HepG2 (cell line): ENCODE measurements around the gene TXNIP. TPM values are rescaled to one million over a fixed set of nuclear protein-coding genes. Genes with fewer than 3 reads are reported as not detected.

ENCODE experiments used
- DRAP1 ChIP-seq: IDR thresholded peaks from 2 replicates; pipeline ENCODE4 v1.6.1; 2016; ENCODE audit warnings: missing genetic modification reagents, missing compliant biosample characterization
- ETV5 ChIP-seq: IDR thresholded peaks from 2 replicates; pipeline ENCODE4 v1.6.1; 2018; ENCODE audit warnings: missing biosample characterization, missing genetic modification reagents, inconsistent platforms, borderline replicate concordance
- FLYWCH1 ChIP-seq: sonication (generic); formaldehyde crosslinking; IDR thresholded peaks from 2 replicates; pipeline ENCODE4 v1.8.1; 2023; ENCODE audit warnings: mild to moderate bottlenecking, missing genetic modification reagents
- GATA4 ChIP-seq: sonication (generic); IDR thresholded peaks from 2 replicates; pipeline ENCODE4 v1.6.1; 2016; ENCODE audit warnings: antibody characterized with exemption, low read depth, borderline replicate concordance
- MED1 ChIP-seq: sonication (generic); formaldehyde crosslinking; IDR thresholded peaks from 2 replicates; pipeline ENCODE4 v1.4.0; 2020; ENCODE audit warnings: missing genetic modification reagents
- MEIS2 ChIP-seq: sonication (generic); formaldehyde crosslinking; IDR thresholded peaks from 2 replicates; pipeline ENCODE4 v1.9.0; 2021; ENCODE audit warnings: mild to moderate bottlenecking, missing genetic modification reagents
- NFKBIZ ChIP-seq: IDR thresholded peaks from 2 replicates; pipeline ENCODE4 v1.6.1; 2018; ENCODE audit warnings: missing genetic modification reagents, missing compliant biosample characterization
- PHF20 ChIP-seq: sonication (generic); formaldehyde crosslinking; IDR thresholded peaks from 2 replicates; pipeline ENCODE4 v1.5.0; 2020; ENCODE audit warnings: mild to moderate bottlenecking, missing genetic modification reagents
- SMAD9 ChIP-seq: sonication (generic); formaldehyde crosslinking; IDR thresholded peaks from 2 replicates; pipeline ENCODE4 v1.5.1; 2020; ENCODE audit warnings: mild to moderate bottlenecking, missing genetic modification reagents
- SYNCRIP ChIP-seq: fragments of 200-400 bp; formaldehyde crosslinking; IDR thresholded peaks from 2 replicates; pipeline ENCODE4 v1.6.1; 2018; ENCODE audit warnings: mild to moderate bottlenecking, low read depth, low read length; ENCODE audit not compliant: insufficient read depth
- TBL1XR1 ChIP-seq: fragments of 150-350 bp; IDR thresholded peaks from 2 replicates; pipeline ENCODE4 v1.6.1; 2014; ENCODE audit warnings: borderline replicate concordance, low read length; ENCODE audit not compliant: partially characterized antibody
- ZBTB8A ChIP-seq: sonication (generic); formaldehyde crosslinking; IDR thresholded peaks from 2 replicates; pipeline ENCODE4 v1.4.0; 2020; ENCODE audit warnings: mild to moderate bottlenecking, low read depth, missing genetic modification reagents, borderline replicate concordance
- ZNF143 ChIP-seq: sonication (generic); formaldehyde crosslinking; IDR thresholded peaks from 2 replicates; pipeline ENCODE4 v1.4.0; 2020; ENCODE audit warnings: missing genetic modification reagents
- ZNF234 ChIP-seq: sonication (generic); formaldehyde crosslinking; conservative IDR thresholded peaks from 2 replicates; pipeline ENCODE4 v1.5.1; 2020; ENCODE audit warnings: mild to moderate bottlenecking, missing genetic modification reagents
- ZNF501 ChIP-seq: sonication (generic); formaldehyde crosslinking; IDR thresholded peaks from 2 replicates; pipeline ENCODE4 v1.5.1; 2020; ENCODE audit warnings: mild to moderate bottlenecking, moderate library complexity, missing genetic modification reagents
- ZNF7 ChIP-seq: IDR thresholded peaks from 2 replicates; pipeline ENCODE4 v1.6.1; 2016; ENCODE audit warnings: missing biosample characterization, missing genetic modification reagents
- polyA plus RNA-seq, 8 experiments: library from polyadenylated mRNA; depleted of rRNA in 3 of 8; stranded (reverse) in 7 of 8; unstranded in 1 of 8; fragments of >200 nt; fragmentation: Illumina TruSeq in 4 of 8; extraction: Trizol in 4 of 8; gene quantifications; 2 replicates each; pipeline versions ENCODE4 v1.2.1 to v1.2.3, GENCODE V29; 2011 to 2016; ENCODE audit warnings: low read depth in 4 of 8, missing spikeins in 1 of 8, mixed read lengths in 1 of 8; ENCODE audit not compliant: insufficient read depth in 1 of 8
- total RNA-seq, 5 experiments: library from RNA; depleted of rRNA; stranded (reverse); fragments of >200 nt; fragmentation: Illumina TruSeq; extraction: Trizol; gene quantifications; 2 replicates each; pipeline ENCODE4 v1.2.3, GENCODE V29; 2016; ENCODE audit warnings: low read depth in 1 of 5
- TF ChIP-seq, protein P1 (sequence below): sonication (generic); formaldehyde crosslinking; conservative IDR thresholded peaks from 2 replicates; pipeline ENCODE4 v1.4.0; 2020; ENCODE audit warnings: mild to moderate bottlenecking, missing genetic modification reagents, moderate library complexity
- TF ChIP-seq, protein P2 (sequence below): sonication (generic); formaldehyde crosslinking; IDR thresholded peaks from 2 replicates; pipeline ENCODE4 v1.4.0; 2020; ENCODE audit warnings: missing genetic modification reagents
- TF ChIP-seq, protein P3 (sequence below): sonication (generic); formaldehyde crosslinking; IDR thresholded peaks from 2 replicates; pipeline ENCODE4 v1.8.0; 2022; ENCODE audit warnings: mild to moderate bottlenecking, missing genetic modification reagents, moderate library complexity
- TF ChIP-seq, protein P4 (sequence below): sonication (generic); formaldehyde crosslinking; IDR thresholded peaks from 2 replicates; pipeline ENCODE4 v1.8.0; 2022; ENCODE audit warnings: mild to moderate bottlenecking, missing genetic modification reagents; ENCODE audit not compliant: insufficient replicate concordance

Gene TXNIP
- total and polyA plus RNA-seq, 2 of the 13 experiments (the other 11 are each of a cell fraction or from before 2014, with no cell fraction given) = 24.4 to 237 TPM

DNA sequence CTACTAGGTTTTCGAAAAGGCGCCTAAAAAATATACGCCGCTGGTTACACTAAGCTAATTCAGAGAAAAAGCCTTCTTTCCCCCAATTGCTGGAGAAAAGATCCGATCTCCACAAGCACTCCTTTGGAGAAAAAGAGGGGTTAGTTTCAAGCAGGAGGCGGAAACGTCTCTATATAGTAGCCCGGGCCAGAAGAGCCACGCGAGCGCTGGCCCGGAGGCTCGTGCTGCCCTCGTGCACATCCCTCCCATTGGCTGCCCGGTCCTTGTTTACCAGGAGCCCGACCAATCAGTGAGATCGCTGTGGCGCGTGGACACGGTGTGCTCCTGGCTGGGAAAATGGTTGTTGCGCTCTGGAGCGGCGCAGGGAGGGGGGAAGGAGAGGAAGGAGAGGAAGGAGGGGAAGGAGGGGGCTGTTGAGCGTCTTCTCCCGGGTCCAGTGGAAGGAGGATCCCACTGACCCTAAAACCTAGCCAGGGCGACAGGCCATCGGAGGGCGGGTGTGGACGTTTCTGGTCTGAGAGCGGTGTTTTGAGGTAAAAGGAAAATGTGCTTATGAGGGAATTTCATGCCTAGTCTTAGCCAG is at the start of gene TXNIP (continued):
- TF ChIP-seq PHF20 (CRISPR knock-in tag) (0 out of 2 replicates have a peak, but pooled peaks have one; percentile 36), TBL1XR1 (peak; percentile 54), GATA4 (peak; percentile 91), SMAD9 (CRISPR knock-in tag) (peak; percentile 33; the same call in 1 of the 2 replicates), ZBTB8A (0 out of 2 replicates have a peak, but pooled peaks have one; percentile 31), ZNF7 (peak; percentile 21; the same call in 1 of the 2 replicates), MEIS2 (CRISPR knock-in tag) (0 out of 2 replicates have a peak, but pooled peaks have one; percentile 25), NFKBIZ (CRISPR knock-in tag) (peak; percentile 86; the same call in 1 of the 2 replicates), ZNF501 (CRISPR knock-in tag) (peak; percentile 89), SYNCRIP (no peak), ETV5 (CRISPR knock-in tag) (peak; percentile 92), FLYWCH1 (CRISPR knock-in tag) (no peak), MED1 (CRISPR knock-in tag) (peak; percentile 98), ZNF143 (CRISPR knock-in tag) (no peak), DRAP1 (peak; percentile 98), ZNF234 (CRISPR knock-in tag) (no peak)
- TF ChIP-seq, protein P1, sequence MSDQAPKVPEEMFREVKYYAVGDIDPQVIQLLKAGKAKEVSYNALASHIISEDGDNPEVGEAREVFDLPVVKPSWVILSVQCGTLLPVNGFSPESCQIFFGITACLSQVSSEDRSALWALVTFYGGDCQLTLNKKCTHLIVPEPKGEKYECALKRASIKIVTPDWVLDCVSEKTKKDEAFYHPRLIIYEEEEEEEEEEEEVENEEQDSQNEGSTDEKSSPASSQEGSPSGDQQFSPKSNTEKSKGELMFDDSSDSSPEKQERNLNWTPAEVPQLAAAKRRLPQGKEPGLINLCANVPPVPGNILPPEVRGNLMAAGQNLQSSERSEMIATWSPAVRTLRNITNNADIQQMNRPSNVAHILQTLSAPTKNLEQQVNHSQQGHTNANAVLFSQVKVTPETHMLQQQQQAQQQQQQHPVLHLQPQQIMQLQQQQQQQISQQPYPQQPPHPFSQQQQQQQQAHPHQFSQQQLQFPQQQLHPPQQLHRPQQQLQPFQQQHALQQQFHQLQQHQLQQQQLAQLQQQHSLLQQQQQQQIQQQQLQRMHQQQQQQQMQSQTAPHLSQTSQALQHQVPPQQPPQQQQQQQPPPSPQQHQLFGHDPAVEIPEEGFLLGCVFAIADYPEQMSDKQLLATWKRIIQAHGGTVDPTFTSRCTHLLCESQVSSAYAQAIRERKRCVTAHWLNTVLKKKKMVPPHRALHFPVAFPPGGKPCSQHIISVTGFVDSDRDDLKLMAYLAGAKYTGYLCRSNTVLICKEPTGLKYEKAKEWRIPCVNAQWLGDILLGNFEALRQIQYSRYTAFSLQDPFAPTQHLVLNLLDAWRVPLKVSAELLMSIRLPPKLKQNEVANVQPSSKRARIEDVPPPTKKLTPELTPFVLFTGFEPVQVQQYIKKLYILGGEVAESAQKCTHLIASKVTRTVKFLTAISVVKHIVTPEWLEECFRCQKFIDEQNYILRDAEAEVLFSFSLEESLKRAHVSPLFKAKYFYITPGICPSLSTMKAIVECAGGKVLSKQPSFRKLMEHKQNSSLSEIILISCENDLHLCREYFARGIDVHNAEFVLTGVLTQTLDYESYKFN (CRISPR knock-in tag) = peak; percentile 87
- TF ChIP-seq, protein P2, sequence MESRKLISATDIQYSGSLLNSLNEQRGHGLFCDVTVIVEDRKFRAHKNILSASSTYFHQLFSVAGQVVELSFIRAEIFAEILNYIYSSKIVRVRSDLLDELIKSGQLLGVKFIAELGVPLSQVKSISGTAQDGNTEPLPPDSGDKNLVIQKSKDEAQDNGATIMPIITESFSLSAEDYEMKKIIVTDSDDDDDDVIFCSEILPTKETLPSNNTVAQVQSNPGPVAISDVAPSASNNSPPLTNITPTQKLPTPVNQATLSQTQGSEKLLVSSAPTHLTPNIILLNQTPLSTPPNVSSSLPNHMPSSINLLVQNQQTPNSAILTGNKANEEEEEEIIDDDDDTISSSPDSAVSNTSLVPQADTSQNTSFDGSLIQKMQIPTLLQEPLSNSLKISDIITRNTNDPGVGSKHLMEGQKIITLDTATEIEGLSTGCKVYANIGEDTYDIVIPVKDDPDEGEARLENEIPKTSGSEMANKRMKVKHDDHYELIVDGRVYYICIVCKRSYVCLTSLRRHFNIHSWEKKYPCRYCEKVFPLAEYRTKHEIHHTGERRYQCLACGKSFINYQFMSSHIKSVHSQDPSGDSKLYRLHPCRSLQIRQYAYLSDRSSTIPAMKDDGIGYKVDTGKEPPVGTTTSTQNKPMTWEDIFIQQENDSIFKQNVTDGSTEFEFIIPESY (CRISPR knock-in tag) = peak; percentile 59
- TF ChIP-seq, protein P3, sequence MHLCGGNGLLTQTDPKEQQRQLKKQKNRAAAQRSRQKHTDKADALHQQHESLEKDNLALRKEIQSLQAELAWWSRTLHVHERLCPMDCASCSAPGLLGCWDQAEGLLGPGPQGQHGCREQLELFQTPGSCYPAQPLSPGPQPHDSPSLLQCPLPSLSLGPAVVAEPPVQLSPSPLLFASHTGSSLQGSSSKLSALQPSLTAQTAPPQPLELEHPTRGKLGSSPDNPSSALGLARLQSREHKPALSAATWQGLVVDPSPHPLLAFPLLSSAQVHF = no peak
- TF ChIP-seq, protein P4, sequence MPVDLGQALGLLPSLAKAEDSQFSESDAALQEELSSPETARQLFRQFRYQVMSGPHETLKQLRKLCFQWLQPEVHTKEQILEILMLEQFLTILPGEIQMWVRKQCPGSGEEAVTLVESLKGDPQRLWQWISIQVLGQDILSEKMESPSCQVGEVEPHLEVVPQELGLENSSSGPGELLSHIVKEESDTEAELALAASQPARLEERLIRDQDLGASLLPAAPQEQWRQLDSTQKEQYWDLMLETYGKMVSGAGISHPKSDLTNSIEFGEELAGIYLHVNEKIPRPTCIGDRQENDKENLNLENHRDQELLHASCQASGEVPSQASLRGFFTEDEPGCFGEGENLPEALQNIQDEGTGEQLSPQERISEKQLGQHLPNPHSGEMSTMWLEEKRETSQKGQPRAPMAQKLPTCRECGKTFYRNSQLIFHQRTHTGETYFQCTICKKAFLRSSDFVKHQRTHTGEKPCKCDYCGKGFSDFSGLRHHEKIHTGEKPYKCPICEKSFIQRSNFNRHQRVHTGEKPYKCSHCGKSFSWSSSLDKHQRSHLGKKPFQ (CRISPR knock-in tag) = no peak
